ENCODE data around the gene LIN28B.
"Not testable (repeated sequence)": the region's sequence is repeated elsewhere in the genome, so short reads cannot be mapped to it uniquely, and the experiment has no call there.

Gene LIN28B

GRCh38 chr6:104956731-104957294 lies at the start of gene LIN28B:
Gene LIN28B, plus strand, starts transcription at chr6:104957107. Its CDS starts 144 bp downstream, at chr6:104957251.
- no peak for DNase-seq

DNA sequence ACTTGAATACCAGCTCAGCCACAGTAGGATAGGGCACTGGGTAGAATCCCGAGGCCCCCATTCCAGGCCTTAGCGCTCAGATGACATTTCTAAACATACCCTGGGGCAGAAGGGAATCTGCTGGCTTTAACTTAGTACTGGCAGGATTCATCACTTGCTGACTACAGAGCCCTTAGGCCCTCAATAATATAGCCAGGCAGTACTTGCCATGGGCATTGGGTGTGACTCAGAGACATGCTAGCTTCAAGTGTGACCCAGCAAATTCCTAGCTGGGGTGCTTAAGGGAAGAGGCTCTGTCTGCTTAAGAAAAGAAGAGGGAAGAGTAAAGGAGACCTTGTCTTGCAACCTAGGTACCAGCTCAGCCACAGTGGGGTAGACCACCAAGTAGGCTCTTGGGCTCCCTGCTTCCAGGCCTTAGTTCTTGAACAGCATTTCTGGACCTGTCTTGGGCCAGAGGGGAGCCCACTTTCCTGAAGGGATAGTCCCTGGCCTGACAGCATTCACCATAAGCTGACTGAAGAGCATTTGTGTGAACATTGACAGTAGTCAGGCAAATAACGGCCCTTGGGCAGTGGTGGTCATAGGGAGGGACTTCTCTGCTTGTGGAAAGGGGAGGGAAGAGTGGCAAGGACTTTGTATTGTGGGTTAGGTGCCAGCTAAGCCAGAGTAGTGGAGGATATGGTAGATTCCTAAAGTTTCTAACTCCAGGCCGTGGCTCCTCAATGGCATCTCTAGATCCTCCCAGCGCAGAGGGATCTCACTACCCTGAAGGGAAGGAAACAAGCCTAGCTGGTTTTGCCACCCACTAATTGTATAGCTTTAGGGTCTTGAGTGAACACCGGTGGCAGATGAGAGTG lies 48.6 kb upstream of the LIN28B start:
- no peak for DNase-seq

DNA sequence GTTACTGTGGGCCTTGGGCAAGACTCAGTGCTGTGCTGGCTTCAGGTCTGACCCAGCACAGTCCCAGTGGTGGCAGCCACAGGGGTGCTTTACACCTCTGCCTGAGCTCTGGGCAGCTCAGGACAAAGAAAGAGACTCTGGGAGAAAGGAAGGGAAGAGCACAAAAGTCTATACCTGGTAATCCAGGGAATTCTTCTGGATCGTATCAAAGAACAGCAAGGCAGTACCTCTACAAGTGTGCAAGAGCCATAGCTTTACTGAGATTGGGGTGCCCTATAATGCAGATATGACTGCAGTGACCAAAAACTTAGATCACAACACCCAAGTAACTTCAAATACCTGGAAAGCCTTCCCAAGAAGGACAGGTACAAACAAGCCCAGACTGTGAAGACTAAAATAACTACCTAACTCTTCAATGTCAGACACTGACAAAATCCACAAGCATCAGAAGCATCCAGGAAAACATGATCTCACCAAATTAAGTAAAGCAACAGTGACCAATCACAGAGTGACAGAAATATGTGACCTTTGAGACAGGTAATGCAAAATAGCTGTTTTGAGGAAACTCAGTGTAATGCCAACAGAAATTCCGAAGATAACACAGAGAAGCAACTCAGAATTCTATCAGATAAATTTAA lies 47.9 kb upstream of the LIN28B start:
- DNase-seq = no peak

- DNase-seq = no peak
These were observed 35.0 kb upstream of the LIN28B start for GRCh38 chr6:104921896-104922295.

- DNase-seq = no peak
These were observed 28.8 kb upstream of the LIN28B start for GRCh38 chr6:104928141-104928540.

DNA sequence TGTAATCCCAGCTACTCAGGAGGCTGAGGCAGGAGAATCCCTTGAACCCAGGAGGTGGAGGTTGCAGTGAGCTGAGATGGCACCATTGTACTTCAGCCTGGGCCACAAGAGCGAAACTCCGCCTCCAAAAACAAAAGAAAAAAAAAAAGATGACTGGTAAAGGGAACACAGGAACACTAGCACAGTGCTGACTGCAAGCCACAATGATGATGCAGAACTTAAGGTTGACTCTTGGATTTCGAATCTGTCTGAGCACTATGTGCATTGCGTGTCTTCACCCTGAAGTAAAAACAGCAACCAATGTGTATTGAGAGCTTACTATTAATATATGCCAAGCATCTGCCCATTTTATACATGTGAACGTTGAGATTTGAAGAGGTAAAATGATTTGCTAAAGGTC lies 27.6 kb upstream of the LIN28B start:
- no peak for DNase-seq

DNA sequence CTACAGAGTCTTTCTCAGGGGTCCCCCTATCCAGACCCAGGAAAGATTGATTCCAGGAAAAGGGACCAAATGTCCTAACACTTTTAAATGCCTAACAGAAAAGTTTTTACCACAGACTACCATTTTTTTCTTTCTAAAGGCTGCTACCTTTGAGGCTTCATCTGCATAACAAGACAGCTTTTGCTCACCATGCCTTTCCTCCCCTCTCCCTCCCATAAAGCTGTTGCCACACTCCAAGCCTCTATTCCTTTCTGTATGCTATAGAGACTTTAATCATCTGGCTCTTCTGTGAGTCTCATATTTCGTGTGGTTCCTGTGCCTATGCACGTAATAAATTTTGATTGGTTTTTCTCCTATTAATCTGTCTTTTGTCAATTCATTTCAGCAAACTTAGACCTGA lies 26.0 kb upstream of the LIN28B start:
- no peak for DNase-seq

GRCh38 chr6:104936766-104937535 lies 20.0 kb upstream of the LIN28B start:
- no peak for DNase-seq

- no peak for DNase-seq
These were observed 16.5 kb upstream of the LIN28B start for GRCh38 chr6:104940238-104940892.

DNA sequence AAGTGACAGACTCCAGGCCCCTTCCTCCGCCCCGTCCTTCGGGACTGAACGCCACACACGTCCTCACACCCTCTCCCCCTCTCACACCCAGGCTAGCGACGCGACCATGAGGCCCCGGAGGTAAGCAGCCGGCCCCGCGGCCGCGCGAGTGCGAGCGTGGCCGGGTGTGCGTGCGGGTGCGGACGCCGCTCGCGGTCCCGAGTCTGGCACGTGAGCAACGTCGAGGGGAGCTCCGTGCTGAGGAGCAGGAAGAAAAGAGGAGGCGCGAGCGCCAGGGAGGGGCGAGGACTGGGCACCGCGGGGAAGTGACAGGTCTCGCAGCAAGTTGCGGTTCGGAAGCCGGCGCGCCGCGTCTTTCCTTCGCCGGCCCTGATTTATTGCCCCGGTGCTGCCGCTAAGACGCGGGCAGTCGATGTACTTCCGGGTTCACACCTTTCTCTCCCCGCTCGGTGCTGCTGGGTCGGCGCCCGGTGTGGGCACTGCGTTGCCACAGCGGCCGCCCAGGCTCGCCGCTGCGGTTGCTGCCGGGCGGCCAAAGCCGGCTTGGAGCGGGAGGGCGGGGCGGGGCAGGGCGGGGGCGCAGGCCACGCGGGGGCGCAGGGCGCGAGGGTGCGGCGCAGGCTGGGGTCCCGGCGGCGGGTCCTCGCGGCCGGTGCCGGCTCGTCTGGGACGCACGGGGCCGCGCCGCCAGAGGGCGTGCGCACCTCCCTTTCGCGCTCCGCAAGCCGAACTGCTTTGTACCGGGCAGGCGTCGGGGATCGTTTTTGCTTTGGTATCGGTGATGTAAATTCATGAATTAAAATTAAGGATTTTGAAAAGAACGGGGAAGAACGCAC lies 15.8 kb upstream of the LIN28B start:
- DNase-seq = no peak

DNA sequence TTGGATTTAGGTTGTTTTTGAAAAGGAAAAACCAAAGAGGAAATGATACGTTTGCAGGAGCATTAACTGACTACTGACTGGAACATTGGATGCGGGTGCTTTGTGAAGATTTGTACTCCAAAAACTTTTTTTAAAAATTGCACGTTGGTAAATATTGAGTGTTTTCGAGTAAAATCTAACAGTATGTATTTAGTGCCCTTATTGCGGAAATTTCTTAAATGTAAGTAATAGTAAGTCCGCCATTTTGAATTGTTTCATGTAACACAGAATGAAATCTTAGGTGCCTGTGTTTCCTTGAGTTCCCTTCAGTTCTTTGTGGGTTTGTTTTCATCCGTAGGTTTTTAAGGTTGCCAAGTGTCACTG lies 15.2 kb upstream of the LIN28B start:
- no peak for DNase-seq

GRCh38 chr6:104943781-104944180 lies 13.1 kb upstream of the LIN28B start:
- DNase-seq = no peak

DNA sequence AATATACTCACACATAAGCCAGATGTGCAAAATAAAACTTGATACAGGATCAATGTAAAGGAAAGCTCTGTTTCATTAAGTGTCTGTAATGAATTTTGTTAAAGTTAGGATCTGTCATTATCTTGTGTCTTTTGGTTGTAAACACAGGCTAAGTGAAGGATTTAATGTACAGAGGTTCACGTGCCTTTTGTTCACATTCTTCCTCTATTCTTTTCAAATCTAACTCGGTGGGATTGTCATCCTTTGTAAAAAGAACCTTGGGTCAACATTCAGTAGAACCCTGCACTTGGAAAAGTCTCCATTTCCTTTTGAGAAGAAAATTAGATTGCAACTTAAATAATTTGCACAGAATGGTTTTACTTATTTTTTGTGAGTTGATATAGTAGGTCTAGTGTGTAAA lies 7.7 kb upstream of the LIN28B start:
- no peak for DNase-seq

GRCh38 chr6:104951677-104952076 lies 5.2 kb upstream of the LIN28B start:
- DNase-seq = no peak

- DNase-seq = no peak
These were observed 4.0 kb upstream of the LIN28B start for GRCh38 chr6:104952911-104953399.

DNA sequence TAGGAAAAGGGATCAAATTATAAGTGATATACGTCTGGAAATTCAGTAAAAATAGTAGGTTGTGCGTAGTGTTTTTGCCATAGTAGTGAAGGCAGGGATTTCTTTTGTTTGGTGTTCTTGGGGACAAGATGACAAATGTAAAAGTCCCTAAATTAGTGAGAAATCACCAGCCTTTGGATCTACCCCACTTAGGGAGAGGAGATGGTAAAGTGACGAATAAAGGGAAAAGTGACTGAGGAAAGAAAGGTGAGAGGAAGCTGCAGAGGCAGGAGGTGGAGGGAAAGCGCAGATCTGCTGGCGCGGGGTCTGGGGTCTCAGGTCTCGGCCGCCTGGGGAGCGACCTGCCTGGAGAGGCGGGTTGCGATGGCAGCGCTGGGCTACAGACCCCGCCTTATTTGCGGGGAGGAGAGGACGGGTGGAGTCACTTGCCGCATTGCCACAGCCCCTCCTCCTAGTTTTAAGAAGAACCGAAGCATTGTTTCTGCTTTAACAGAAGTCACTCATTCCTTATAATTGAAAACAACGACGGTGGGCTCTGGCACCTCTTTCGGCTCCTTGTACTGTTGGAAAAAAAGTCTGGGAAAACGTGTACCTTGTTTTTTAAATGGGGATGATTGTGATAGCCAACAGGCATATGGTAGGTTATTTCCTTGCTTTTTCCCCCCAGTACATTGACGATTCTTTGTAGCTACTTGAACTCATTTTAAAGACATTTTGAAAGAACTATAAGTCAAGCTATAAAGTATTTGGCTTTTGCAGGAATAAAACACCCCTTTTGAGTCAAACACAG lies 3.3 kb upstream of the LIN28B start:
- not testable (repeated sequence) for DNase-seq

DNA sequence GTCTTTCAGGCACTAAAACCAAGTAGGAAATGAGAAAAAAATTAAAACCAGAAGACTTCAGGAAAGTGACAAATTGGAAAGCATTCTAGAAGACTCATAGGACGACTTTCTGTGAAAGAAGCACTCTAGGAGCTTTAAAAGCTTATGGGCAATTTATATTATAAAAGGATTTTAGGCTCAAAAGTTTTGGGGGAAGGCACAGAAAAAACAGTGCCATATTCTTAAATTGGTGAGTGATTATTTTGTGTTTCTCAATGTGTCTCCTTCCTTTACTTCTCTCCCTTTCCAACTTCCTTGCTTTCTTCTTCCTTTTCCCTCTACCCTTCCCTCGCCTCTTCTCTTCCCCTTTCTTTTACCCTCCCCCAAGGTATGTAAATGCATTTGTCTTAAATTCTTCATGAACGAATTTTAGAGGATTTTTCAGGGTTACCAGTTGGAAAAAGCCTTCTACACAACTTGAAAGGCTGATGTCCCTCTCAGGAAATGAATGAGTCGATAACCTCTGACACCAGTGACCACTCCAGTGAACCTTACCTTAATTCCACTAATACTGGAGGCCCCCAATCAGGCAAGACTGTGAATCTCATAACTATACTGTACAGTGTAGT lies 2.6 kb upstream of the LIN28B start:
- DNase-seq = no peak

- no peak for DNase-seq
These were observed 1.4 kb upstream of the LIN28B start for GRCh38 chr6:104955491-104955890.

- DNase-seq = no peak
These were observed 778 bp upstream of the LIN28B start for GRCh38 chr6:104955927-104956730.

Measured in NCI-H1436 (cell line).